OCI-LY1 (cell line): ENCODE results near the gene PCDHB3.
"Not testable (repeated sequence)": the region's sequence is repeated elsewhere in the genome, so short reads cannot be mapped to it uniquely, and the experiment has no call there.

Experiments used
- CTCF ChIP-seq: fragments of 200-600 bp; sonication (generic), shearing (Covaris generic); IDR thresholded peaks from 2 replicates; pipeline ENCODE4 v1.5.1; 2017; ENCODE audit warnings: mild to moderate bottlenecking, antibody characterized with exemption, low read length, moderate library complexity, mixed read lengths
- EZH2 ChIP-seq: fragments of 200-600 bp; sonication (generic), shearing (Covaris generic); IDR thresholded peaks from 2 replicates; pipeline ENCODE4 v1.8.0; 2017; ENCODE audit warnings: borderline replicate concordance, mixed run types, mild to moderate bottlenecking, antibody characterized with exemption, low read length, moderate library complexity, mixed read lengths

- not testable (repeated sequence) for TF ChIP-seq CTCF, EZH2
Observed at GRCh38 chr5:141096586-141096985, 3.7 kb upstream of the PCDHB3 start.
